ENCODE results near the gene ERG28.

Gene ERG28

GRCh38 chr14:75609116-75609515 lies 51.6 kb downstream of the ERG28 start:
- Histone ChIP-seq H3K4me1 (ENCODE audit: low read depth, poor library complexity, severe bottlenecking) (no peaks in the 10 kb centered on the region), H3K27me3 (ENCODE audit: insufficient read depth, low read depth) (no peaks in the 10 kb centered on the region), H3K4me3 (IDR thresholded peaks at IDR 0.05; ENCODE audit: insufficient read depth, low read depth, low read length) (no peak overlapping the region), H4K20me1 (ENCODE audit: insufficient read depth) (no peaks in the 10 kb centered on the region), H3K4me2 (no peak overlapping the region), H3K9ac (no peak overlapping the region), H2AFZ (ENCODE audit: low read depth) (no peak overlapping the region), H3K36me3 (ENCODE audit: insufficient read depth) (no peaks in the 10 kb centered on the region), H3K27ac (no peak overlapping the region), H3K79me2 (ENCODE audit: insufficient read depth, low read depth) (no peaks in the 10 kb centered on the region)
- TF ChIP-seq CTCF (conservative IDR thresholded peaks at IDR 0.05; ENCODE audit: low read depth, low read length): no peak

GRCh38 chr14:75607842-75608640 lies 52.6 kb downstream of the ERG28 start:
- Histone ChIP-seq H3K4me1 (ENCODE audit: low read depth, poor library complexity, severe bottlenecking) (no peaks in the 10 kb centered on the region), H3K4me2 (no peak overlapping the region), H4K20me1 (ENCODE audit: insufficient read depth) (no peaks in the 10 kb centered on the region), H3K79me2 (ENCODE audit: insufficient read depth, low read depth) (no peaks in the 10 kb centered on the region), H3K36me3 (ENCODE audit: insufficient read depth) (no peaks in the 10 kb centered on the region), H3K27me3 (ENCODE audit: insufficient read depth, low read depth) (no peaks in the 10 kb centered on the region), H3K4me3 (IDR thresholded peaks at IDR 0.05; ENCODE audit: insufficient read depth, low read depth, low read length) (no peak overlapping the region), H3K9ac (no peak overlapping the region), H2AFZ (ENCODE audit: low read depth) (no peak overlapping the region), H3K27ac (no peak overlapping the region)
- TF ChIP-seq CTCF (conservative IDR thresholded peaks at IDR 0.05; ENCODE audit: low read depth, low read length): no peak

- H3K4me1 ChIP-seq (ENCODE audit: low read depth, poor library complexity, severe bottlenecking): no peaks in the 10 kb centered on the region
- no peak overlapping the region for H3K9ac ChIP-seq
- H2AFZ ChIP-seq (ENCODE audit: low read depth): no peak overlapping the region
- no peaks in the 10 kb centered on the region for H3K79me2 ChIP-seq (ENCODE audit: insufficient read depth, low read depth)
- no peak overlapping the region for H3K4me3 ChIP-seq (IDR thresholded peaks at IDR 0.05; ENCODE audit: insufficient read depth, low read depth, low read length)
- no peak overlapping the region for H3K4me2 ChIP-seq
- H3K27me3 ChIP-seq (ENCODE audit: insufficient read depth, low read depth): no peaks in the 10 kb centered on the region
- TF ChIP-seq CTCF (conservative IDR thresholded peaks at IDR 0.05; ENCODE audit: low read depth, low read length): no peak
- H4K20me1 ChIP-seq (ENCODE audit: insufficient read depth): no peaks in the 10 kb centered on the region
- H3K36me3 ChIP-seq (ENCODE audit: insufficient read depth): no peaks in the 10 kb centered on the region
- no peak overlapping the region for H3K27ac ChIP-seq
Measured at GRCh38 chr14:75607044-75607443, 53.6 kb downstream of the ERG28 start.

- H3K27me3 ChIP-seq (ENCODE audit: insufficient read depth, low read depth): no peaks in the 10 kb centered on the region
- H3K4me3 ChIP-seq (IDR thresholded peaks at IDR 0.05; ENCODE audit: insufficient read depth, low read depth, low read length): no peak overlapping the region
- no peaks in the 10 kb centered on the region for H3K4me1 ChIP-seq (ENCODE audit: low read depth, poor library complexity, severe bottlenecking)
Measured at GRCh38 chr14:75605916-75606315, 54.8 kb downstream of the ERG28 start.

More at GRCh38 chr14:75605916-75606315, 54.8 kb downstream of the ERG28 start:
- TF ChIP-seq CTCF (conservative IDR thresholded peaks at IDR 0.05; ENCODE audit: low read depth, low read length): no peak
- no peaks in the 10 kb centered on the region for H4K20me1 ChIP-seq (ENCODE audit: insufficient read depth)
- H3K36me3 ChIP-seq (ENCODE audit: insufficient read depth): no peaks in the 10 kb centered on the region
- H3K4me2 ChIP-seq: no peak overlapping the region
- H3K79me2 ChIP-seq (ENCODE audit: insufficient read depth, low read depth): no peaks in the 10 kb centered on the region
- H2AFZ ChIP-seq (ENCODE audit: low read depth): no peak overlapping the region
- H3K27ac ChIP-seq: no peak overlapping the region
- no peak overlapping the region for H3K9ac ChIP-seq
